ENCODE data around the gene SRP9.
A peak's percentile ranks its signal among the peaks of the same experiment; 100 is the strongest.

SRP9 gene

GRCh38 chr1:225777583-225778336, at the start of gene SRP9:
TSS of gene SRP9 (plus strand) at chr1:225777826. CDS start at chr1:225777941, 115 bp downstream.
- peak within 1 kb of the TSS; percentile 77 for H3K27ac ChIP-seq (ENCODE audit: low read depth, low read length)
- H3K4me1 ChIP-seq (ENCODE audit: control insufficient read depth, insufficient read depth, low read length, unreplicated experiment): peaks cover 26% of the 10 kb centered on the region
- no peaks in the 10 kb centered on the region for H3K27me3 ChIP-seq (ENCODE audit: insufficient read depth, low read length)
- H3K79me2 ChIP-seq (ENCODE audit: control insufficient read depth, insufficient read depth, low read length, unreplicated experiment): peaks cover 47% of the 10 kb centered on the region
- H3K4me3 ChIP-seq (ENCODE audit: low read depth, low read length): peak within 1 kb of the TSS; percentile 81
- H3K36me3 ChIP-seq (ENCODE audit: insufficient read depth, low read length): no peaks in the 10 kb centered on the region
- peak within 1 kb of the TSS; percentile 100 for H2AFZ ChIP-seq (ENCODE audit: low read length, unreplicated experiment)

GRCh38 chr1:225731491-225731890, 46.1 kb upstream of the SRP9 start:
- Histone ChIP-seq H3K27me3 (ENCODE audit: insufficient read depth, low read length) (no peaks in the 10 kb centered on the region), H3K36me3 (ENCODE audit: insufficient read depth, low read length) (no peaks in the 10 kb centered on the region), H3K4me1 (ENCODE audit: control insufficient read depth, insufficient read depth, low read length, unreplicated experiment) (peaks cover 11% of the 10 kb centered on the region), H3K4me3 (ENCODE audit: low read depth, low read length) (no peak overlapping the region), H3K79me2 (ENCODE audit: control insufficient read depth, insufficient read depth, low read length, unreplicated experiment) (no peaks in the 10 kb centered on the region), H3K27ac (ENCODE audit: low read depth, low read length) (no peak overlapping the region), H2AFZ (ENCODE audit: low read length, unreplicated experiment) (no peak overlapping the region)

GRCh38 chr1:225733254-225733653, 44.4 kb upstream of the SRP9 start:
- Histone ChIP-seq H3K4me1 (ENCODE audit: control insufficient read depth, insufficient read depth, low read length, unreplicated experiment) (peaks cover 26% of the 10 kb centered on the region), H3K36me3 (ENCODE audit: insufficient read depth, low read length) (no peaks in the 10 kb centered on the region), H3K27ac (ENCODE audit: low read depth, low read length) (no peak overlapping the region), H3K79me2 (ENCODE audit: control insufficient read depth, insufficient read depth, low read length, unreplicated experiment) (no peaks in the 10 kb centered on the region), H2AFZ (ENCODE audit: low read length, unreplicated experiment) (no peak overlapping the region), H3K4me3 (ENCODE audit: low read depth, low read length) (no peak overlapping the region), H3K27me3 (ENCODE audit: insufficient read depth, low read length) (no peaks in the 10 kb centered on the region)

- Histone ChIP-seq H3K4me3 (ENCODE audit: low read depth, low read length) (peak overlapping the region; percentile 31), H3K79me2 (ENCODE audit: control insufficient read depth, insufficient read depth, low read length, unreplicated experiment) (no peaks in the 10 kb centered on the region), H3K27ac (ENCODE audit: low read depth, low read length) (peak overlapping the region; percentile 94), H2AFZ (ENCODE audit: low read length, unreplicated experiment) (no peak overlapping the region), H3K27me3 (ENCODE audit: insufficient read depth, low read length) (no peaks in the 10 kb centered on the region), H3K4me1 (ENCODE audit: control insufficient read depth, insufficient read depth, low read length, unreplicated experiment) (peaks cover 26% of the 10 kb centered on the region), H3K36me3 (ENCODE audit: insufficient read depth, low read length) (no peaks in the 10 kb centered on the region)
These were observed 42.1 kb upstream of the SRP9 start for GRCh38 chr1:225735252-225736149.

GRCh38 chr1:225736437-225737098, 41.1 kb upstream of the SRP9 start:
- no peaks in the 10 kb centered on the region for H3K79me2 ChIP-seq (ENCODE audit: control insufficient read depth, insufficient read depth, low read length, unreplicated experiment)
- no peaks in the 10 kb centered on the region for H3K27me3 ChIP-seq (ENCODE audit: insufficient read depth, low read length)
- H3K36me3 ChIP-seq (ENCODE audit: insufficient read depth, low read length): no peaks in the 10 kb centered on the region
- H3K4me1 ChIP-seq (ENCODE audit: control insufficient read depth, insufficient read depth, low read length, unreplicated experiment): peaks cover 26% of the 10 kb centered on the region
- H2AFZ ChIP-seq (ENCODE audit: low read length, unreplicated experiment): no peak overlapping the region
- peak overlapping the region; percentile 94 for H3K27ac ChIP-seq (ENCODE audit: low read depth, low read length)
- H3K4me3 ChIP-seq (ENCODE audit: low read depth, low read length): peak overlapping the region; percentile 31

- H3K4me1 ChIP-seq (ENCODE audit: control insufficient read depth, insufficient read depth, low read length, unreplicated experiment): peaks cover 26% of the 10 kb centered on the region
- no peaks in the 10 kb centered on the region for H3K79me2 ChIP-seq (ENCODE audit: control insufficient read depth, insufficient read depth, low read length, unreplicated experiment)
- H3K27ac ChIP-seq (ENCODE audit: low read depth, low read length): peak overlapping the region; percentile 94
- H3K36me3 ChIP-seq (ENCODE audit: insufficient read depth, low read length): no peaks in the 10 kb centered on the region
- no peaks in the 10 kb centered on the region for H3K27me3 ChIP-seq (ENCODE audit: insufficient read depth, low read length)
- H3K4me3 ChIP-seq (ENCODE audit: low read depth, low read length): peak overlapping the region; percentile 31; the same call in 1 of the 2 replicates
- H2AFZ ChIP-seq (ENCODE audit: low read length, unreplicated experiment): no peak overlapping the region
These were observed 40.5 kb upstream of the SRP9 start for GRCh38 chr1:225737161-225737560.

- H3K79me2 ChIP-seq (ENCODE audit: control insufficient read depth, insufficient read depth, low read length, unreplicated experiment): no peaks in the 10 kb centered on the region
- no peaks in the 10 kb centered on the region for H3K36me3 ChIP-seq (ENCODE audit: insufficient read depth, low read length)
- peak overlapping the region; percentile 94 for H3K27ac ChIP-seq (ENCODE audit: low read depth, low read length)
- no peak overlapping the region for H2AFZ ChIP-seq (ENCODE audit: low read length, unreplicated experiment)
- H3K4me1 ChIP-seq (ENCODE audit: control insufficient read depth, insufficient read depth, low read length, unreplicated experiment): peaks cover 26% of the 10 kb centered on the region
- no peak overlapping the region for H3K4me3 ChIP-seq (ENCODE audit: low read depth, low read length)
- no peaks in the 10 kb centered on the region for H3K27me3 ChIP-seq (ENCODE audit: insufficient read depth, low read length)
These were observed 39.8 kb upstream of the SRP9 start for GRCh38 chr1:225737866-225738265.

- H3K27me3 ChIP-seq (ENCODE audit: insufficient read depth, low read length): no peaks in the 10 kb centered on the region
- H2AFZ ChIP-seq (ENCODE audit: low read length, unreplicated experiment): no peak overlapping the region
- no peak overlapping the region for H3K27ac ChIP-seq (ENCODE audit: low read depth, low read length)
- no peaks in the 10 kb centered on the region for H3K36me3 ChIP-seq (ENCODE audit: insufficient read depth, low read length)
- no peak overlapping the region for H3K4me3 ChIP-seq (ENCODE audit: low read depth, low read length)
- H3K79me2 ChIP-seq (ENCODE audit: control insufficient read depth, insufficient read depth, low read length, unreplicated experiment): no peaks in the 10 kb centered on the region
- peaks cover 26% of the 10 kb centered on the region for H3K4me1 ChIP-seq (ENCODE audit: control insufficient read depth, insufficient read depth, low read length, unreplicated experiment)
These were observed 38.9 kb upstream of the SRP9 start for GRCh38 chr1:225738763-225739162.

GRCh38 chr1:225739542-225740107, 38.0 kb upstream of the SRP9 start:
- H3K27me3 ChIP-seq (ENCODE audit: insufficient read depth, low read length): no peaks in the 10 kb centered on the region
- H3K4me1 ChIP-seq (ENCODE audit: control insufficient read depth, insufficient read depth, low read length, unreplicated experiment): peaks cover 26% of the 10 kb centered on the region
- no peaks in the 10 kb centered on the region for H3K79me2 ChIP-seq (ENCODE audit: control insufficient read depth, insufficient read depth, low read length, unreplicated experiment)
- H2AFZ ChIP-seq (ENCODE audit: low read length, unreplicated experiment): no peak overlapping the region
- H3K36me3 ChIP-seq (ENCODE audit: insufficient read depth, low read length): no peaks in the 10 kb centered on the region
- H3K27ac ChIP-seq (ENCODE audit: low read depth, low read length): no peak overlapping the region
- H3K4me3 ChIP-seq (ENCODE audit: low read depth, low read length): no peak overlapping the region

- Histone ChIP-seq H3K4me1 (ENCODE audit: control insufficient read depth, insufficient read depth, low read length, unreplicated experiment) (no peaks in the 10 kb centered on the region), H3K79me2 (ENCODE audit: control insufficient read depth, insufficient read depth, low read length, unreplicated experiment) (no peaks in the 10 kb centered on the region), H3K27ac (ENCODE audit: low read depth, low read length) (no peak overlapping the region), H3K4me3 (ENCODE audit: low read depth, low read length) (no peak overlapping the region), H2AFZ (ENCODE audit: low read length, unreplicated experiment) (no peak overlapping the region), H3K36me3 (ENCODE audit: insufficient read depth, low read length) (no peaks in the 10 kb centered on the region), H3K27me3 (ENCODE audit: insufficient read depth, low read length) (no peaks in the 10 kb centered on the region)
These were observed 32.9 kb upstream of the SRP9 start for GRCh38 chr1:225744745-225745144.
